Keratinocyte (primary cell): ENCODE results near the gene SH2D1B. TPM values are rescaled to one million over a fixed set of nuclear protein-coding genes. Genes with fewer than 3 reads are reported as not detected.

ENCODE experiments used
- DNase-seq: peaks from one replicate; pipeline ENCODE4 v3.0.0-alpha.2; 2011; ENCODE audit warnings: low read depth, missing footprints, low spot score
- FAIRE-seq: peaks from 2 replicates; lab custom pipeline; 2011; peaks lifted over from hg19 to GRCh38; lab: Jason Lieb, UNC
- H2AFZ ChIP-seq: 2 replicates; pipeline ENCODE4 v1.6.0; 2012; ENCODE audit warnings: low read length, control low read depth, inconsistent platforms; ENCODE audit not compliant: control insufficient read depth
- H3K27ac ChIP-seq: 2 replicates; pipeline ENCODE4 v1.5.1; 2011; ENCODE audit warnings: low read length; ENCODE audit not compliant: control insufficient read depth, insufficient read depth
- H3K27me3 ChIP-seq: 3 replicates; pipeline ENCODE4 v1.6.0; 2011; ENCODE audit warnings: low read length; ENCODE audit not compliant: control insufficient read depth, insufficient read depth; ENCODE audit errors: extremely low read depth
- H3K36me3 ChIP-seq, 2 experiments: 2 replicates in 1 of 2; 3 replicates in 1 of 2; pipeline ENCODE4 v1.5.1; 2011; ENCODE audit warnings: low read length in 2 of 2, mild to moderate bottlenecking in 1 of 2; ENCODE audit not compliant: control insufficient read depth in 2 of 2, insufficient read depth in 2 of 2; ENCODE audit errors: extremely low read depth in 1 of 2
- H3K4me1 ChIP-seq: 3 replicates; pipeline ENCODE4 v1.5.1; 2011; ENCODE audit warnings: low read length; ENCODE audit not compliant: control insufficient read depth, insufficient read depth; ENCODE audit errors: extremely low read depth
- H3K4me2 ChIP-seq: 3 replicates; pipeline ENCODE4 v1.6.0; 2011; ENCODE audit warnings: low read depth, low read length; ENCODE audit not compliant: control insufficient read depth, insufficient read depth; ENCODE audit errors: extremely low read depth
- H3K4me3 ChIP-seq, 3 experiments: fragments of 200-600 bp in 1 of 3; sonication (generic) in 1 of 3; 2 replicates in 2 of 3; 3 replicates in 1 of 3; pipeline ENCODE4 v1.5.1; 2011 to 2016; ENCODE audit warnings: low read length in 3 of 3, mild to moderate bottlenecking in 3 of 3, control low read depth in 2 of 3, inconsistent platforms in 1 of 3, low read depth in 1 of 3, mixed read lengths in 1 of 3, mixed run types in 1 of 3, moderate library complexity in 1 of 3; ENCODE audit not compliant: control insufficient read depth in 2 of 3, insufficient read depth in 2 of 3; ENCODE audit errors: extremely low read depth in 1 of 3
- H3K79me2 ChIP-seq: 2 replicates; pipeline ENCODE4 v1.6.0; 2012; ENCODE audit warnings: low read length; ENCODE audit not compliant: control insufficient read depth, insufficient read depth
- H3K9ac ChIP-seq: 3 replicates; pipeline ENCODE4 v1.6.0; 2011; ENCODE audit warnings: low read length; ENCODE audit not compliant: control insufficient read depth, insufficient read depth; ENCODE audit errors: extremely low read depth
- H3K9me1 ChIP-seq: 3 replicates; pipeline ENCODE4 v1.6.0; 2011; ENCODE audit warnings: low read length; ENCODE audit not compliant: control insufficient read depth, insufficient read depth; ENCODE audit errors: extremely low read depth
- H3K9me3 ChIP-seq: 2 replicates; pipeline ENCODE4 v1.5.1; 2012; ENCODE audit warnings: low read depth, low read length; ENCODE audit not compliant: control insufficient read depth
- H4K20me1 ChIP-seq: 3 replicates; pipeline ENCODE4 v1.6.0; 2011; ENCODE audit warnings: low read length; ENCODE audit not compliant: control insufficient read depth, insufficient read depth; ENCODE audit errors: extremely low read depth
- CTCF ChIP-seq, 3 experiments: IDR thresholded peaks in 1 of 3; conservative IDR thresholded peaks in 1 of 3; optimal IDR thresholded peaks in 1 of 3; 2 replicates in 2 of 3; 3 replicates in 1 of 3; pipeline versions ENCODE3 to v1.5.1; 2011; ENCODE audit warnings: low read length in 3 of 3, mild to moderate bottlenecking in 3 of 3, moderate library complexity in 2 of 3, control low read depth in 1 of 3, inconsistent platforms in 1 of 3; ENCODE audit not compliant: insufficient read depth in 2 of 3; ENCODE audit errors: extremely low read depth in 1 of 3
- EZH2 ChIP-seq: IDR thresholded peaks from one replicate; pipeline ENCODE4 v1.6.1; 2012; ENCODE audit warnings: inconsistent platforms, mild to moderate bottlenecking, low read length, moderate library complexity
- dilution Hi-C: fragments of 300-500 bp; cut with MboI; formaldehyde crosslinking; loops from one replicate; pipeline ENCODE4 v1.7.0; 2020; ENCODE audit warnings: low sequenced_read_pairs; ENCODE audit not compliant: extremely low pct_ligation_motif_present
- polyA plus RNA-seq, 5 experiments: library from polyadenylated mRNA; depleted of rRNA in 3 of 5; stranded (reverse) in 3 of 5; stranded (forward) in 1 of 5; unstranded in 1 of 5; fragments of >200 nt; gene quantifications; 1 replicate in 1 of 5; 2 replicates in 3 of 5; 3 replicates in 1 of 5; pipeline versions ENCODE4 v1.2.1 to v1.2.3, GENCODE V29; 2011 to 2012; ENCODE audit warnings: missing spikeins in 2 of 5, low read depth in 1 of 5, low replicate concordance in 1 of 5

SH2D1B gene
- polyA plus RNA-seq, 1 donor (not counting 4 experiments of a cell fraction or from before 2014, with no cell fraction given): not detected

GRCh38 chr1:162417650-162418049 is 5.7 kb upstream of the SH2D1B start:
- Histone ChIP-seq H4K20me1 (no peaks in the 10 kb centered on the region), H3K4me2 (no peak overlapping the region), H3K27ac (no peak overlapping the region), H3K36me3 (no peaks in the 10 kb centered on the region), H3K9me1 (no peaks in the 10 kb centered on the region), H3K79me2 (no peaks in the 10 kb centered on the region), H3K4me3 (no peak overlapping the region), H3K9me3 (no peaks in the 10 kb centered on the region), H3K27me3 (no peaks in the 10 kb centered on the region), H2AFZ (no peak overlapping the region), H3K4me1 (no peaks in the 10 kb centered on the region), H3K9ac (no peak overlapping the region)
- TF ChIP-seq CTCF (optimal IDR thresholded peaks at IDR 0.05 in 1 of 3, IDR thresholded peaks at IDR 0.05 in 1 of 3, conservative IDR thresholded peaks at IDR 0.05 in 1 of 3; ENCODE audit: extremely low read depth in 1 of 3, insufficient read depth in 2 of 3, low read length in 3 of 3) (no peak), EZH2 (no peak)
- FAIRE-seq (no peak), DNase-seq (no peak)
- dilution Hi-C loops: no loop called here

GRCh38 chr1:162416909-162417308 is 5.0 kb upstream of the SH2D1B start:
- dilution Hi-C loops: no loop called here
- no peak for FAIRE-seq

More at GRCh38 chr1:162416909-162417308, 5.0 kb upstream of the SH2D1B start:
- Histone ChIP-seq H3K36me3 (no peaks in the 10 kb centered on the region), H3K9ac (no peak overlapping the region), H3K4me1 (no peaks in the 10 kb centered on the region), H3K27me3 (no peaks in the 10 kb centered on the region), H3K4me2 (no peak overlapping the region), H2AFZ (no peak overlapping the region), H3K4me3 (no peak overlapping the region), H3K27ac (no peak overlapping the region), H3K79me2 (no peaks in the 10 kb centered on the region), H4K20me1 (no peaks in the 10 kb centered on the region), H3K9me1 (no peaks in the 10 kb centered on the region), H3K9me3 (no peaks in the 10 kb centered on the region)
- no peak for DNase-seq
- TF ChIP-seq EZH2 (no peak), CTCF (optimal IDR thresholded peaks at IDR 0.05 in 1 of 3, IDR thresholded peaks at IDR 0.05 in 1 of 3, conservative IDR thresholded peaks at IDR 0.05 in 1 of 3; ENCODE audit: extremely low read depth in 1 of 3, insufficient read depth in 2 of 3, low read length in 3 of 3) (no peak)
